Ovary (tissue), 3 donors: Measurements from ENCODE around the gene NUDT16L1.

Source experiments
- CTCF ChIP-seq, 3 donors: fragments of 450-650 bp in 2 of 3; fragments of 200-600 bp in 1 of 3; IDR thresholded peaks; one replicate each; pipeline versions ENCODE4 v1.5.1 to v1.8.0; 2016 to 2022; ENCODE audit warnings: antibody characterized with exemption in 3 of 3, mild to moderate bottlenecking in 1 of 3
- EP300 ChIP-seq: sonication (generic); formaldehyde crosslinking; IDR thresholded peaks from one replicate; pipeline ENCODE4 v1.6.1; 2017; ENCODE audit warnings: antibody characterized with exemption
- donor health status: DM: no; HTN: no; CAD: no.

DNA sequence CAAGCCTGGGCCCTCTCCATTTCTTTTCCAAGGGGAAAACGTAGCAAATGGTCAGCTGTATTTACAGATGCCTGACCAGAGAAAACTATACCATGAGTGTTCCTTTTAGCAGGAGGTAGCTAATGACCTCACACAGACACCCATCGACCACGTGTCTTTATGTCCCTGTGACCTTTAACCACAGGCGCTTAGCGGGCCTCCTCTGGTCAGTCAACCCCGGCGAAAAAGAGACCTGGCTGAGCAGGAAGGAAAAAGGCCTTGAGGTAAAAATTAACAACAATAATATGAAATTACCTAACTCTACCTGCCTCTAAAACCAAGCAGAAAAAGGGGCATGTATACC, 9.1 kb downstream of the NUDT16L1 start:
- TF ChIP-seq CTCF (IDR thresholded peaks at IDR 0.05) = no peak
- no peak for TF ChIP-seq EP300
